ENCODE data around the gene H2BW2. TPM values are rescaled to one million over a fixed set of nuclear protein-coding genes. Genes with fewer than 3 reads are reported as not detected.
"Not testable (repeated sequence)": the region's sequence is repeated elsewhere in the genome, so short reads cannot be mapped to it uniquely, and the experiment has no call there.

H2BW2 gene
- total and polyA plus RNA-seq, 4 donors, result not detected

DNA sequence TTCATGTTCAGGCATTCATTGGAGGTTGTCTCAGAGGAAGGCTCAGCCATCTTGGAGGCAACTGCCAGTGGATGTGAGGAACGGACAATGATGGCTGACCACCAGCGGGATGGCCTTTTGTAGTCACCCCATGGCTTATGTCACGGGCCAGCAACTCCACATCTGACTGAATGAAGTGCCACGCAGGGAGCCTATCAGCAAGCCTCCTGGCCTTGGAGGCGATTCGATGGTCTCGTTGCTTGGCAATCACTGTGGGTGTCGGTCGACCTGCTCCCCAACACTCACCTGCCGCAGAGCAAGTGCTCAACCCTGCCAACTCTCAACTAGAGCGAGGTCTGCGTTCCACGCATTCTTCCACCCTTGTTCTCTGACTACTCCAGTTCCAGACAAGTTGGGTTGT, 7.4 kb downstream of the H2BW2 start:
- intact Hi-C loops (cut with DNase I), result no loop called here
- Histone ChIP-seq H3K9me3 (ENCODE audit: control insufficient read depth, low read length) (no peaks in the 10 kb centered on the region), H3K4me3 (ENCODE audit: low read length in 2 of 2) (no peak overlapping the region), H3K4me1 (ENCODE audit: control insufficient read depth in 1 of 2, insufficient read depth in 2 of 2, low read length in 2 of 2) (no peaks in the 10 kb centered on the region), H3K27me3 (ENCODE audit: control insufficient read depth in 1 of 2, insufficient read depth in 2 of 2, low read length in 1 of 2) (no peaks in the 10 kb centered on the region), H3K27ac (ENCODE audit: low read depth in 1 of 2, low read length in 2 of 2) (no peak overlapping the region), H3K36me3 (ENCODE audit: control insufficient read depth in 1 of 2, insufficient read depth in 2 of 2, low read length in 1 of 2) (no peaks in the 10 kb centered on the region)
- no peak for DNase-seq
- 87 to 92% methylated on average over 13 of the region's 13 CpGs for WGBS, 2 donors
- ATAC-seq (ENCODE audit: low FRiP score), result no peak

DNA sequence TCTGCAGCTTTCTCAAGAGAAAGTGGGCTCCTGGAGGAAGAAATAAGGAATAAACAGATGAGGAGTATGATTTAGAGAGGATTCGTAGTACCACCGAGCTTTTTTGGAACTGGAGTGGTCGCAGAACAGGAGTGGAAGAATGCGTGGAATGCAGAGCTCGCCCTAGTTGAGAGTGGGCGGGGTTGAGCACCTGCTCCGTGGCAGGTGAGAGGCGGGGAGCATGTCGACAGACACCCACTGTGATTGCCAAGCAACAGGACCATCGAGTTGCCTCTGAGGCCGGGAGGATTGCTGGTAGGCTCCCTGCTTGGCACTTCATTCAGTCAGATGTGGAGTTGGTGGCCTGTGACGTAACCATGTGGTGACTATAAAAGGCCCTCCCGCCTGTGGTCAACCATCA, 15.2 kb downstream of the H2BW2 start:
- WGBS, 2 donors, result no CpG with 5 or more reads among the region's 13 CpGs
- H3K9me3 ChIP-seq (ENCODE audit: control insufficient read depth, low read length); H3K27ac ChIP-seq (ENCODE audit: low read depth in 1 of 2, low read length in 2 of 2); DNase-seq; ATAC-seq (ENCODE audit: low FRiP score); H3K27me3 ChIP-seq (ENCODE audit: control insufficient read depth in 1 of 2, insufficient read depth in 2 of 2, low read length in 1 of 2); intact Hi-C loops (cut with DNase I); H3K4me1 ChIP-seq (ENCODE audit: control insufficient read depth in 1 of 2, insufficient read depth in 2 of 2, low read length in 2 of 2); H3K36me3 ChIP-seq (ENCODE audit: control insufficient read depth in 1 of 2, insufficient read depth in 2 of 2, low read length in 1 of 2); H3K4me3 ChIP-seq (ENCODE audit: low read length in 2 of 2): not testable (repeated sequence)

DNA sequence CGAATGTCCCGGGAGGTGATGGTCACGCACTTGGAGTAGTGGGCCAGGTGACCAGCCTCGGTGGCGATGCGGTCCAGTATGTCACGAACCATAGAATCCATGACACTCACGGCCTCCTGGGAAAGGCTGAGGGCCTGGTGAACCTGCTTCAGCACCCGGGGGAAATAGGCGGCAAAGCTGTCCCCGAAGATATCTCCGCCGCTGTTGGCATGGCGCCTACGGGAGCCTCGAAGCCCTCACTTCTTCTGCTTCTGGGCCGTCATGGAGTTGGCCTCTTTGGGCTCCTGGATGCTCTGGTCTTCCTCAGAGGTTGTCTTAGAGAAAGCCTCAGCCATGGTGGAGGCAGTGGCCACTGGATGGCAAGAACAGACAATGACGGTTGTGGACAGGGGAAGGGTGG, 22.9 kb downstream of the H2BW2 start:
- intact Hi-C loops (cut with DNase I); H3K27me3 ChIP-seq (ENCODE audit: control insufficient read depth in 1 of 2, insufficient read depth in 2 of 2, low read length in 1 of 2); ATAC-seq (ENCODE audit: low FRiP score); H3K36me3 ChIP-seq (ENCODE audit: control insufficient read depth in 1 of 2, insufficient read depth in 2 of 2, low read length in 1 of 2); H3K4me1 ChIP-seq (ENCODE audit: control insufficient read depth in 1 of 2, insufficient read depth in 2 of 2, low read length in 2 of 2); DNase-seq; H3K27ac ChIP-seq (ENCODE audit: low read depth in 1 of 2, low read length in 2 of 2); H3K9me3 ChIP-seq (ENCODE audit: control insufficient read depth, low read length); H3K4me3 ChIP-seq (ENCODE audit: low read length in 2 of 2): not testable (repeated sequence)
- 93 to 94% methylated on average over 9 of the region's 18 CpGs for WGBS, 2 donors

DNA sequence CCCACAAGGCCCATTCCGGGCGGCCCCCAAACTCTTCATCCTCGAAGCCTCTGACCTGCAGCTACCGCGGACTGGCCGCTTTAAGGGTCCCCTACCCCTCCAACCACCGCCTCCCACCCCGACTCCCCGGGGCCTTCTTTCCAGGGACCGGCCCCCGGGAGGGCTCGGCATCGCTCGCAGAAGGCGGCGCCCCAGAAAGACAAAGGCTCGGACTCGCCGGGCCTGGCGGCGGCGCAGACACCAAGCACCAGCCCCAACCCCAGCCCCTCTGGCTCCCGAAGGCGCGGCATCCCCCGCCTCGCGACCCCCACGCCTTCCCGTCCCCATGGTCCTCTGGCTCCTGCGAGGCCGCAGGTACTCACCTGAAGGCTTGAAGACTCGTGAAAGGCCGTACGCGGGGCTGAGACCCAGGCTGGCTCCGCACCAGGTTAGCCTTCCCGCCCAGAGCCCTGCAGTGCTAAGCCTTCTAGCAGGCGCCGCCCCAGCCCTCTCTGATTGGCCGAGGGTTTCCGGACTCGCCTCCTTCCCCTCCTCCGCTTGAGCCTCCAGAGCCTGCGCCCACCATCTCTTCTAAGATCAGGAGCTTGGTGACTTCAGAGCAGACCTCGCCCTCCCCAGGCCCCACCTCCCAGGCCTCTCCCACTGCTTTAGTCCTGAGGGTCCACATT, 36.2 kb downstream of the H2BW2 start, which contains the start of gene TMSB15C:
Gene TMSB15C (minus strand): TSS at position 459 of the 668 bp plus-strand sequence.
- DNase-seq, result not testable (repeated sequence)

DNA sequence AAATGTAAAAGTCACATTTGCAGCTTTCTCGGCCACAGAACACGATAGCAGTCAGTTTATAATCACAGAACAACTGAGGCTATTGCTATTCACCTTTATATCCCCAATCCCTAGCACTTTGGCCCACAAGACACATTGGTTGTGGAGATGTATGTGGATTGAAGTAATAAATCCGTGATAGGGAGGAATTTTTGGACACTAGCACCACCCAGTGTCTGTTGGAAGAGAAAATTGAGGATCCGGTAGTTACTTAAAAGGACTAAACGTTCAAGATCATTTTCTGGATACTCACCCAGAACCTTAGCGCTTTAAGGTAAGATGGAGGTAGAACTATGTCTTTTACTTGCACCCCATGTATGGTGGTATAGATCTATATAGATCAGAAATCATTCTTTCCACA, 38.1 kb downstream of the H2BW2 start:
- no CpG with 5 or more reads among the region's 6 CpGs for WGBS, 2 donors
- H3K27ac ChIP-seq (ENCODE audit: low read depth in 1 of 2, low read length in 2 of 2); intact Hi-C loops (cut with DNase I); H3K4me1 ChIP-seq (ENCODE audit: control insufficient read depth in 1 of 2, insufficient read depth in 2 of 2, low read length in 2 of 2); H3K27me3 ChIP-seq (ENCODE audit: control insufficient read depth in 1 of 2, insufficient read depth in 2 of 2, low read length in 1 of 2); ATAC-seq (ENCODE audit: low FRiP score); H3K36me3 ChIP-seq (ENCODE audit: control insufficient read depth in 1 of 2, insufficient read depth in 2 of 2, low read length in 1 of 2); H3K9me3 ChIP-seq (ENCODE audit: control insufficient read depth, low read length); H3K4me3 ChIP-seq (ENCODE audit: low read length in 2 of 2); DNase-seq: not testable (repeated sequence)

More for the DNA sequence above, 36.2 kb downstream of the H2BW2 start, which contains the start of gene TMSB15C:
- H3K4me3 ChIP-seq (ENCODE audit: low read length in 2 of 2); H3K9me3 ChIP-seq (ENCODE audit: control insufficient read depth, low read length); H3K36me3 ChIP-seq (ENCODE audit: control insufficient read depth in 1 of 2, insufficient read depth in 2 of 2, low read length in 1 of 2); H3K4me1 ChIP-seq (ENCODE audit: control insufficient read depth in 1 of 2, insufficient read depth in 2 of 2, low read length in 2 of 2); intact Hi-C loops (cut with DNase I); H3K27ac ChIP-seq (ENCODE audit: low read depth in 1 of 2, low read length in 2 of 2); H3K27me3 ChIP-seq (ENCODE audit: control insufficient read depth in 1 of 2, insufficient read depth in 2 of 2, low read length in 1 of 2): not testable (repeated sequence)
- no CpG with 5 or more reads among the region's 46 CpGs for WGBS, 2 donors
- ATAC-seq (ENCODE audit: low FRiP score), result peak; percentile 88

DNA sequence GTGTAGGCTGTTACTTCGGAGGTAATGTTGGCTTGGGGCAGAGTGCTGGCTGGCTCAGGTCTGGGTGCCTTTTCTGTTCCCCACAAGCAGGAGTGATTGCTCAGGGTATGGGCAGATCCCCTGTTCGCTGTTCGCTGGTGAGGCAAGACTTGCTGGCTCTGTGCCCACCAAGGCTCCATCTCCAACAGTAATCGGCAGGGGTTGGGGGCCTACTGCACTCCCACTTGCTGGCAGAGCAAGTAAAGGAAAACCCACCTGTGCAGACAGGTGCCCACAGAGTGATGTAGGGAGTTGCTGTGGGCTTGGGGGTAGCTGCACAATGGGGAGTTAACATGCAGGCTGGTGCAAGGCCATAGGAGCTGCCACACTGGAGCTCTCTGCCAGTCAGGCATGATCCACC, 44.3 kb downstream of the H2BW2 start:
- 78 to 84% methylated on average over 4 of the region's 4 CpGs for WGBS, 2 donors
- H3K9me3 ChIP-seq (ENCODE audit: control insufficient read depth, low read length), result no peaks in the 10 kb centered on the region
- intact Hi-C loops (cut with DNase I), result no loop called here
- no peaks in the 10 kb centered on the region for H3K36me3 ChIP-seq (ENCODE audit: control insufficient read depth in 1 of 2, insufficient read depth in 2 of 2, low read length in 1 of 2)
- no peaks in the 10 kb centered on the region for H3K4me1 ChIP-seq (ENCODE audit: control insufficient read depth in 1 of 2, insufficient read depth in 2 of 2, low read length in 2 of 2)
- H3K4me3 ChIP-seq (ENCODE audit: low read length in 2 of 2), result no peak overlapping the region
- ATAC-seq (ENCODE audit: low FRiP score) (peak; percentile 26), DNase-seq (peak in 1 of 2 donors; percentile 67)
- no peaks in the 10 kb centered on the region for H3K27me3 ChIP-seq (ENCODE audit: control insufficient read depth in 1 of 2, insufficient read depth in 2 of 2, low read length in 1 of 2)
- H3K27ac ChIP-seq (ENCODE audit: low read depth in 1 of 2, low read length in 2 of 2), result no peak overlapping the region

DNA sequence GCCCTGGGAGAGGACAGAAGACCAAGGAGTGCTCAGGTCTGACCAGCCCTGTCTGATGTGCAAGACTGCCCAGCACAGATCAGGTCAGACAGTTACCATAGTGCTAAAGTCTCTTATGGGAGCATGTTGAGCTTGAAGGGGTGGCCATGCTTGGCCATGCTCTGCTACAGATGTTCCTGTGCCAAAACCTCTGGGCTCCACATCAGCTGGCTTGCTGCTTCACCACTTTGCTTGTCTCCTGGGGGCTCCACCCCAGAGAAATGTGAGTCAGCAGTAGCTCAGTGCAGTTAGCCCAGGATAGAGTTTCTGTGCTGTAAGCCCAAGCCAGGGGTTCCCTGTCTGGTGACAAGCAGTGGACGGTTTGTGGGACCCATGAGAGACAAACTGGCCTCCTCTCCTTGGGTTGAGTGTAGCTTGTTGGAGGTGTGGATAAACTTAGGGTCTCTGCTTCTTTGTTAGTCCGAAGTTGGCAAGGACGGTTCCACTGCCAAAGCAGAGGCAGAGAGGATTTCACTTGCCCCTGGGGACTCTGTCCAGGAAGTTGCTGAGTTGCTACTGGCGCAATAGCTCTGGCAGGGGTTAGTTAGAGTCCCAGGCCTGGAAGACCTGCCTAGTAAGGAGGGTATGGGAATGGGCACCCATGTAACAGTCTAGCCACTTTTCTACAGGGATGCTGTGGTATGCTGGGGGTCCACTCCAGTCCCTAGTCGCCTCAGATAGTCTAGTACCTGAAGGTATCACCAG, 45.0 kb downstream of the H2BW2 start:
- intact Hi-C loops (cut with DNase I), result no loop called here
- Histone ChIP-seq H3K4me3 (ENCODE audit: low read length in 2 of 2) (no peak overlapping the region), H3K9me3 (ENCODE audit: control insufficient read depth, low read length) (no peaks in the 10 kb centered on the region), H3K27ac (ENCODE audit: low read depth in 1 of 2, low read length in 2 of 2) (no peak overlapping the region), H3K4me1 (ENCODE audit: control insufficient read depth in 1 of 2, insufficient read depth in 2 of 2, low read length in 2 of 2) (no peaks in the 10 kb centered on the region), H3K36me3 (ENCODE audit: control insufficient read depth in 1 of 2, insufficient read depth in 2 of 2, low read length in 1 of 2) (no peaks in the 10 kb centered on the region), H3K27me3 (ENCODE audit: control insufficient read depth in 1 of 2, insufficient read depth in 2 of 2, low read length in 1 of 2) (no peaks in the 10 kb centered on the region)
- no peak for DNase-seq
- peak; percentile 26 for ATAC-seq (ENCODE audit: low FRiP score)
- 31 to 45% methylated on average over 5 of the region's 5 CpGs for WGBS, 2 donors

DNA sequence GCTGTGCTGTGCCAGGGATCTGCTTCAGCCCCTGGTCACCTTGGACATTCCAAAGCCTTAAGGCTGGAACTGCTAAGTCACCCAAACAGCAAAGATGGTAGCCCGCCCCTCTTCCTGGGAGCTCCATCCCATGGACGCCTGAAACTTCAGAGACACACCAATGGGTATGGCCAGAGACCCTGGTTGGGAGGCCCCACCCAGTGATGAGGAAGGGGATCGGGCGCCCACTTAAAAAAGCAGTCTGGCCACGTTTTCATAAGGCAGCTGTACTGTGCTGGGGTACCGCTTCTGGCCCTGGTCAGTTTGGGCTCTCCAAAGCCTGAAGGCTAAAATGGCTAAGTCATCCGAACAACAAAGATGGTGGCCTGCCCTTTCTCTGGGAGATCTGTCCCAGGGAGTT, 45.7 kb downstream of the H2BW2 start:
- Histone ChIP-seq H3K36me3 (ENCODE audit: control insufficient read depth in 1 of 2, insufficient read depth in 2 of 2, low read length in 1 of 2) (no peaks in the 10 kb centered on the region), H3K27me3 (ENCODE audit: control insufficient read depth in 1 of 2, insufficient read depth in 2 of 2, low read length in 1 of 2) (no peaks in the 10 kb centered on the region), H3K4me3 (ENCODE audit: low read length in 2 of 2) (no peak overlapping the region), H3K9me3 (ENCODE audit: control insufficient read depth, low read length) (no peaks in the 10 kb centered on the region), H3K4me1 (ENCODE audit: control insufficient read depth in 1 of 2, insufficient read depth in 2 of 2, low read length in 2 of 2) (no peaks in the 10 kb centered on the region), H3K27ac (ENCODE audit: low read depth in 1 of 2, low read length in 2 of 2) (no peak overlapping the region)
- no peak for ATAC-seq (ENCODE audit: low FRiP score)
- DNase-seq, result no peak
- 83 to 94% methylated on average over 6 to 7 of the region's 7 CpGs for WGBS, 2 donors
- intact Hi-C loops (cut with DNase I), result no loop called here

DNA sequence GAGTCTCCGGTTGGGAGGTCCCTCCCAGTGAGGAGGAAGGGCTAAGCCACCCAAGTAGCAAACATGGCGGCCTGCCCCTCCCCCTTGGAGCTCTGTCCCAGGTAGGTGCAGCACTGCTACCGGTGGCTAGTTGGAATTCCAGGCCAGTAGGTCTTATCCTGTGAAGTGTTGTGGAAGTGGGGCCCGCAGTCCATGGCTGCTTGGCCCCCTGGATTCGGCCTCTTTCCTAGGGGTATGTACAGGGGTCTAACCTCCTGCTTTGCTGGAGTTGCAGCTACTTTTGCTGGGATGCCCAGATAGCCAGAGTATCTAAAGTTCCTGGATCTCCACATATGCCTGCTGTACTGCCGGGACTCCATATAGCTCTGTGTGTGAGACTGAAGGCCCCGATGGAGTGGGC, 46.2 kb downstream of the H2BW2 start:
- WGBS, 2 donors, result 79 to 86% methylated on average over 7 of the region's 7 CpGs
- Histone ChIP-seq H3K4me1 (ENCODE audit: control insufficient read depth in 1 of 2, insufficient read depth in 2 of 2, low read length in 2 of 2) (no peaks in the 10 kb centered on the region), H3K9me3 (ENCODE audit: control insufficient read depth, low read length) (no peaks in the 10 kb centered on the region), H3K4me3 (ENCODE audit: low read length in 2 of 2) (no peak overlapping the region), H3K27ac (ENCODE audit: low read depth in 1 of 2, low read length in 2 of 2) (no peak overlapping the region), H3K36me3 (ENCODE audit: control insufficient read depth in 1 of 2, insufficient read depth in 2 of 2, low read length in 1 of 2) (no peaks in the 10 kb centered on the region), H3K27me3 (ENCODE audit: control insufficient read depth in 1 of 2, insufficient read depth in 2 of 2, low read length in 1 of 2) (no peaks in the 10 kb centered on the region)
- intact Hi-C loops (cut with DNase I), result no loop called here
- ATAC-seq (ENCODE audit: low FRiP score), result no peak
- no peak for DNase-seq

Measured in aorta (tissue), 5 donors.